HUES64 (cell line): Measurements from ENCODE around the gene PLPP7.
"Not testable (repeated sequence)": the region's sequence is repeated elsewhere in the genome, so short reads cannot be mapped to it uniquely, and the experiment has no call there.

Source experiments
- H3K27ac ChIP-seq: 2 replicates; pipeline ENCODE4 v1.7.0; 2013; ENCODE audit warnings: low read depth, low read length, inconsistent platforms
- H3K27me3 ChIP-seq: 2 replicates; pipeline ENCODE4 v1.6.1; 2013; ENCODE audit warnings: mild to moderate bottlenecking, low read length; ENCODE audit not compliant: insufficient read depth
- H3K36me3 ChIP-seq: 2 replicates; pipeline ENCODE4 v1.6.1; 2013; ENCODE audit warnings: mild to moderate bottlenecking, low read length; ENCODE audit not compliant: insufficient read depth
- H3K4me1 ChIP-seq: 2 replicates; pipeline ENCODE4 v1.6.1; 2013; ENCODE audit warnings: mild to moderate bottlenecking, low read length, moderate library complexity; ENCODE audit not compliant: insufficient read depth
- H3K4me3 ChIP-seq: 2 replicates; pipeline ENCODE4 v1.5.1; 2013; ENCODE audit warnings: mild to moderate bottlenecking, low read length, moderate library complexity
- H3K9ac ChIP-seq: 2 replicates; pipeline ENCODE4 v1.6.1; 2013; ENCODE audit warnings: mild to moderate bottlenecking, low read depth, low read length
- H3K9me3 ChIP-seq: 2 replicates; pipeline ENCODE4 v1.6.1; 2013; ENCODE audit warnings: low read depth, low read length; ENCODE audit not compliant: insufficient read depth
- WGBS: fragments of 150-250, 120-280 bp; methylation state at CpG from one replicate; pipeline ENCODE4 v1.1.7; 2013; ENCODE audit warnings: missing lambda C conversion rate; 5-methylcytosine and 5-hydroxymethylcytosine counted together

PLPP7 gene

GRCh38 chr9:131347376-131348020 lies 58.0 kb downstream of the PLPP7 start:
- no peak overlapping the region for H3K9ac ChIP-seq
- H3K27me3 ChIP-seq, result no peaks in the 10 kb centered on the region
- H3K4me3 ChIP-seq, result no peak overlapping the region
- 94% methylated on average over 19 of the region's 19 CpGs for WGBS
- H3K36me3 ChIP-seq, result no peaks in the 10 kb centered on the region
- H3K27ac ChIP-seq, result no peak overlapping the region
- peaks cover 4% of the 10 kb centered on the region; the same call in 1 of the 2 replicates for H3K4me1 ChIP-seq
- no peaks in the 10 kb centered on the region for H3K9me3 ChIP-seq

DNA sequence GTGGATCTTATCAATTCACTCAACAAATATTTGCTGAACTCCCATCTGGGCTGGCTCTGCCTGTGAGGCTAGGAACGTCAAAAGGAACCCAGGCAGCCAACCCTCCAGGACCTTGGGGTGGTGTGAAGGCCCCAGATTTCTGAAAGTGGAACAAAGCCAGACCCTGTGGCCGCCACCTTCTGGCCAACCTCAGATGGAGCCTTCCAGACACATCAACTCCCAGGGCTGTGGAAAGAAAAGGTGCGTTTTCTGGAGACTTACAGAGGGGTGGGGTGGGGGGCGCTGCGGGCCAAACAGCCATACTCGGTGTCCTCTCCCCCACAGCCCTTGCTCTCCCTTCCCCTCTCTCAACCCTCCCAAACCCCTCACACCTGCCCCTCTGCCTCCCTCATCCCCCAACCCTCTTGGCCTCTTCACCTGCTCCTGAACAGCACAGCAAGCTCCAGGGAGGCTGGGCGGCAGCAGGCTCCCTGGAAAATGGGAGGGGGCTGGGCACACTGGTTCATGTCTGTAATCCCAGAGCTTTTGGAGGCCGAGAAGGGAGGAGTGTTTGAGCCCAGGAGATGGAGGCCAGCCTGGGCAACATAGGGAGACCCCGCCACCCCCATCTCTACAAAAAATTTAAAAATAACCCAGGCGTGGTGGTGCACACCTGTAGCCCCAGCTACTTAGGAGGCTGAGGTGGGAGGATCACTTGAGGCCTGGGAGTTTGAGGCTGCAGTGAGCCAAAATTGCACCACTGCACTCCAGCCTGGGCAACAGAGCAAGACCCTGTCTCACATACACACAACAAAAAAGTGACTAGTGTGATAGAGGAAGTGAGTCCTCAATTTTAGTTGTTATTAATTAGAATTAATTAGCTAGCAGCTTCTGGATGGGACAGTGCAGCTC lies 59.4 kb downstream of the PLPP7 start:
- WGBS, result 78% methylated on average over 9 of the region's 10 CpGs
- H3K36me3 ChIP-seq, result no peaks in the 10 kb centered on the region
- no peak overlapping the region for H3K9ac ChIP-seq
- peaks cover 4% of the 10 kb centered on the region; the same call in 1 of the 2 replicates for H3K4me1 ChIP-seq
- no peaks in the 10 kb centered on the region for H3K27me3 ChIP-seq
- H3K27ac ChIP-seq, result no peak overlapping the region
- H3K4me3 ChIP-seq, result no peak overlapping the region
- H3K9me3 ChIP-seq, result no peaks in the 10 kb centered on the region

GRCh38 chr9:131349522-131349880 lies 60.0 kb downstream of the PLPP7 start:
- Histone ChIP-seq H3K27ac (no peak overlapping the region), H3K9ac (no peak overlapping the region), H3K36me3 (no peaks in the 10 kb centered on the region)

GRCh38 chr9:131349881-131350563 lies 60.5 kb downstream of the PLPP7 start:
- H3K9me3 ChIP-seq, result no peaks in the 10 kb centered on the region
- no peaks in the 10 kb centered on the region for H3K36me3 ChIP-seq
- H3K9ac ChIP-seq, result peak overlapping the region; percentile 57; the same call in 1 of the 2 replicates
- H3K27me3 ChIP-seq, result no peaks in the 10 kb centered on the region
- H3K4me1 ChIP-seq, result peaks cover 4% of the 10 kb centered on the region; the same call in 1 of the 2 replicates
- no peak overlapping the region for H3K27ac ChIP-seq
- 17% methylated on average over 27 of the region's 27 CpGs for WGBS
- peak overlapping the region; percentile 45 for H3K4me3 ChIP-seq

More at GRCh38 chr9:131349522-131349880, 60.0 kb downstream of the PLPP7 start:
- peaks cover 4% of the 10 kb centered on the region; the same call in 1 of the 2 replicates for H3K4me1 ChIP-seq
- H3K4me3 ChIP-seq, result peak overlapping the region; percentile 45; the same call in 1 of the 2 replicates
- WGBS, result 73% methylated on average over 5 of the region's 5 CpGs
- H3K27me3 ChIP-seq, result no peaks in the 10 kb centered on the region
- no peaks in the 10 kb centered on the region for H3K9me3 ChIP-seq

DNA sequence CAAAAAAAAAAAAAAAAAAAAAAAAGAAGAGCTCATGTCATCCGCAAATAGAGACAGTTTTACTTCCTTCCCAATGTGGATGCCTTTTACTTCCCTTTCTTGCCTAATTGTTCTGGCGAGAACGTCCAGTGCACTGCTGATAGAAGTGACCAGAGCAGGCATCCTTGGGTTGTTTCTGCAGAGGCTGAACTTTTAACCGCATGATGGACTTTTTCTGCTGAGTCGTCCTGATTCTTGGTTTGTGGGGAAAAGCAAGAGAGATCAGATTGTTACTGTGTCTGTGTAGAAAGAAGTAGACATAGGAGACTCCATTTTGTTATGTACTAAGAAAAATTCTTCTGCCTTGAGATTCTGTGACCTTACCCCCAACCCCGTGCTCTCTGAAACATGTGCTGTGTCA lies 67.0 kb downstream of the PLPP7 start:
- peaks cover 17% of the 10 kb centered on the region for H3K4me1 ChIP-seq
- 67% methylated on average over 5 of the region's 6 CpGs for WGBS
- H3K4me3 ChIP-seq, H3K36me3 ChIP-seq, H3K27me3 ChIP-seq, H3K9me3 ChIP-seq: not testable (repeated sequence)
- 0 out of 2 replicates have a peak overlapping the region, but pooled peaks have one; percentile 32 for H3K9ac ChIP-seq
- H3K27ac ChIP-seq, result peak overlapping the region; percentile 94; the same call in 1 of the 2 replicates

DNA sequence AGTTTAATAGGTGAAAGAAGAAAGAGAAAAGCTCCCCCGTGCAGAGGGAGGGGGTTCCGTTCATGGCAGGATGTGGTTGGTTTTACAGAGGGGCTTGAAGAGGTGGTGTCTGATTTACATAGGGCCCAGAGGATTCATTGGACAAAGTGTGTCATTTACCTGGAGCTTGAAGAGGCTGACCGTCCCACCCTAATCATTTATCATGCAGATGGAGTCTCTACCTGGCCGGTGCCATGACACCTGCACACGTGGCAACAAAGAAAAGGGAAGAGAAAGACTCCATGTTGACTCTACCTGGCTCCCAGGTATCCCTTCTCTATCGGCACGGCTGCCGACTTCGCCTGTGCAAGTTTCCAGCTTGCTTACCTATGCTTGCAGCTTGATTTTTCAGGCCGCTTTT lies 69.0 kb downstream of the PLPP7 start:
- Histone ChIP-seq H3K4me1 (peaks cover 17% of the 10 kb centered on the region), H3K9ac (peak overlapping the region; percentile 5; the same call in 1 of the 2 replicates), H3K27ac (peak overlapping the region; percentile 98; the same call in 1 of the 2 replicates), H3K36me3 (no peaks in the 10 kb centered on the region), H3K9me3 (no peaks in the 10 kb centered on the region), H3K4me3 (no peak overlapping the region), H3K27me3 (no peaks in the 10 kb centered on the region)
- WGBS, result 81% methylated on average over 9 of the region's 10 CpGs
